DMS53 treated with DMSO at 0.1 percent for 48 hours (cell line): ENCODE results near the gene GOLGA7B.

ENCODE experiments used
- DNase-seq: peaks from one replicate; lab custom pipeline; 2025; ENCODE audit not compliant: unreplicated experiment; lab: John Stamatoyannopoulos, UW

GOLGA7B gene

DNA sequence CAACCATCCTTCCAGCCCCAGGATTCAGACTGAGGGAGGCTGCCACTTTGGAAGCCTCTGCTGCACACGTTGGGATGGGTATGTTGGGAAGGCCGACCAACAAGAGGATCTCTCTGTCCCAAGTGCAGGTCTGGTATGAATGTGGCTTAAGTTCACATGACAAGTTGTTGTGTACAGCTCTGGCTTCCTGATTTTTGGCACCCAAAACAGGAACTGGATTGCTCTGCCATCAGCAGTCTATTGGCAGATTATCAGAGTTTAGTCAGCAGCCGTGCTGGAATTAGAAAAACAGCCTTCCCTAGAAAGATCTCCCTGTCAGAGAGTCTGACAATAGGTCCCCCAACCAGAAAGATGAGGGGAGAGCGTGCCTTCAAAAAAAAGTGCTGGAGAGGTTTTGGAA, 66.9 kb downstream of the GOLGA7B start:
- DNase-seq, result no peak

DNA sequence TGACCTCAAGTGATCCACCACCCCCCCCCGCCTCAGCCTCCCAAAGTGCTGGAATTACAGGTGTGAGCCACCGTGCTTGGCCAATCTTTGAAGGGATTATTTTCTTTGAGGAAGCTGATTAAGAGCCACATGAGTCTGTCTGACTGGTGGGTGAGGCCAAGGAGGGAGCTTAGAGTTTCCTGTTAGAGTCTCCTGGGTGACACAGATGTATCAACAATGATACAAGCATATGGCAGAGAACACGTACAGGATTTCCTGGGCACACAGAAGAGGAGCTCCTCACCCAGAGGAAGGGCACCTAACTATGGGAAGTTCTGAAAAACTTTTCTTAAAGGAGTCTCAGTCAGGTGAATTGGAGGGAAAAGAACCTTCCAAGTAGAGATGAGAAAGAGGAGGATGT, 69.4 kb downstream of the GOLGA7B start:
- DNase-seq, result no peak

DNA sequence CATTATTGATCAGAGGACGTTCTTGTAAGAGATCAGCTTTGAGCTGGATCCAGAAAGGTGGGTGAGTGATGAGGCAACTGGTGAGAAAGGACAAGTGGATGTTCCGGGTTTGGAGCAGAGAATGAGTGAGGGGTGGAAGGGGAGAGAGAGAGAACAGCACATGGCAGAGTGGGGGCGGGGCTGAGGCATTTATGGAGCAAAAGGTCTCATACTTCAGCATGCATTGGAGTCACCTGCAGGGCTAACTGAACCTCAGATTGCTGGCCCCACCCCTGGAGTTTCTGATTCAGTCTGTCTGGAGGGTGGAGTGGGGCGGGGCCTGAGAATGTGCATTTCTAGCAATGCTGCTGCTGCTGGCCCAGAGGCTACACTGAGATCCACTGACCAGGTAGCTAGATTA, 71.2 kb downstream of the GOLGA7B start:
- DNase-seq, result no peak
